Measurements from ENCODE around the gene CSF3. TPM values are rescaled to one million over a fixed set of nuclear protein-coding genes. Genes with fewer than 3 reads are reported as not detected.

The CSF3 gene
- total RNA-seq, 1 experiment from 2014 or later: not detected

GRCh38 chr17:40059729-40060475 is 44.7 kb downstream of the CSF3 start:
- Histone ChIP-seq H3K9me3 (ENCODE audit: control insufficient read depth, insufficient read depth, low read depth, low read length) (no peaks in the 10 kb centered on the region), H3K27me3 (ENCODE audit: control insufficient read depth, insufficient read depth, low read length) (no peaks in the 10 kb centered on the region), H3K27ac (ENCODE audit: low read length) (no peak overlapping the region), H3K36me3 (ENCODE audit: control insufficient read depth, insufficient read depth, low read length) (no peaks in the 10 kb centered on the region), H3K4me3 (ENCODE audit: low read depth in 2 of 2, low read length in 2 of 2) (no peak overlapping the region), H3K4me1 (ENCODE audit: control insufficient read depth, insufficient read depth, low read length) (peaks cover 18% of the 10 kb centered on the region)
- intact Hi-C loops (cut with micrococcal nuclease; ENCODE audit: unreplicated experiment) (no loop called here), in situ Hi-C loops (cut with HindIII; ENCODE audit: low pct_unique_long_range_greater_than_20kb, low sequenced_read_pairs) (no loop called here)
- DNase-seq (ENCODE audit: low read depth, low spot score) (no peak), ATAC-seq (no peak)
- ChIA-PET POLR2A (no interaction called here), CTCF (interaction anchor here (0.6 to 0.9 kb wide), 2 partner anchors 32 to 151 kb away, joined by 6 to 8 read pairs; no protein-coding TSS in a partner anchor)
- BruUV-seq (replicated peaks): no TSS peak
- TF ChIP-seq, protein P1, sequence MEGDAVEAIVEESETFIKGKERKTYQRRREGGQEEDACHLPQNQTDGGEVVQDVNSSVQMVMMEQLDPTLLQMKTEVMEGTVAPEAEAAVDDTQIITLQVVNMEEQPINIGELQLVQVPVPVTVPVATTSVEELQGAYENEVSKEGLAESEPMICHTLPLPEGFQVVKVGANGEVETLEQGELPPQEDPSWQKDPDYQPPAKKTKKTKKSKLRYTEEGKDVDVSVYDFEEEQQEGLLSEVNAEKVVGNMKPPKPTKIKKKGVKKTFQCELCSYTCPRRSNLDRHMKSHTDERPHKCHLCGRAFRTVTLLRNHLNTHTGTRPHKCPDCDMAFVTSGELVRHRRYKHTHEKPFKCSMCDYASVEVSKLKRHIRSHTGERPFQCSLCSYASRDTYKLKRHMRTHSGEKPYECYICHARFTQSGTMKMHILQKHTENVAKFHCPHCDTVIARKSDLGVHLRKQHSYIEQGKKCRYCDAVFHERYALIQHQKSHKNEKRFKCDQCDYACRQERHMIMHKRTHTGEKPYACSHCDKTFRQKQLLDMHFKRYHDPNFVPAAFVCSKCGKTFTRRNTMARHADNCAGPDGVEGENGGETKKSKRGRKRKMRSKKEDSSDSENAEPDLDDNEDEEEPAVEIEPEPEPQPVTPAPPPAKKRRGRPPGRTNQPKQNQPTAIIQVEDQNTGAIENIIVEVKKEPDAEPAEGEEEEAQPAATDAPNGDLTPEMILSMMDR (IDR thresholded peaks at IDR 0.05): no peak
- TF ChIP-seq SIN3A (IDR thresholded peaks at IDR 0.05; ENCODE audit: borderline replicate concordance, insufficient read depth, low read depth, low read length) (no peak), TCF7L2 (IDR thresholded peaks at IDR 0.05; ENCODE audit: low read depth, low read length) (no peak), REST (IDR thresholded peaks at IDR 0.05; ENCODE audit: insufficient read depth in 1 of 2, low read depth in 2 of 2, low read length in 1 of 2) (no peak), POLR2AphosphoS5 (IDR thresholded peaks at IDR 0.05; ENCODE audit: low read depth, low read length) (no peak)

DNA sequence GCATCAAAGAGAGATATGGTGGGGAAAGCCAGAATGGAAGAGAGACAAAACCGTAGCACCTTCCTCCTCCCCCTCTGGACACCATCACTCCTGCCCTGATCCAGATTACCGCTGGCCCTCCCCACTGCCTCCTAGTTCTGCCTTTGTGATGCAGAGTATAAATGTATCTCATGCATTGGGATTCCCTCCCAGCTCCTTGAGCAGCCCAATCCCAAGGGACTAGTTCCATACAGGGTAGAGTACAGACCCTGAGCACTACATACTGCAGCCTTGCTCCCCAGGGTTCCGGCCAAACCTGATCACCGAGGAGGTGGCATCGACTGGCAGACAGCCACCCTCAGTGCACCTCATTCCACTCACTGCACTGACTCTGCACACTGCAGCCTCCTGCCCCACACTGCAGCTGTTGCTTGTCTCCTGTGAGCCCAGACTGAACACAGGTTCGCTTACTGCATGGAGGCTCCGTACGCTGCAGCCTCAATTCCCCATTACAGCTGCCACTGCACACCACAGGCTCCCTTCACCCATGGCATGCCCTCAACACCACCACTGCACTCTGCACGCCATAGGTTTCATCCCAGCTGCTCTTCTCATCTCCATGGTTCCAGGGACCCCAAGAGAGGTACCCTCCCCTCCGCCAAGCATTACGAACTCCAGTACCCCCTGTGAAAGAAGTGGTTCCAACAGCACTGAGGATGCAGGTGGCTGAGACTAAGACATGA is 45.8 kb downstream of the CSF3 start:
- CTCF ChIA-PET: interaction anchor here (0.6 kb wide), 1 partner anchor 1601 kb away, joined by 3 read pairs; no protein-coding TSS in a partner anchor
- Histone ChIP-seq H3K4me1 (ENCODE audit: control insufficient read depth, insufficient read depth, low read length) (peaks cover 26% of the 10 kb centered on the region), H3K27ac (ENCODE audit: low read length) (no peak overlapping the region), H3K27me3 (ENCODE audit: control insufficient read depth, insufficient read depth, low read length) (no peaks in the 10 kb centered on the region), H3K36me3 (ENCODE audit: control insufficient read depth, insufficient read depth, low read length) (no peaks in the 10 kb centered on the region), H3K4me3 (ENCODE audit: low read depth in 2 of 2, low read length in 2 of 2) (no peak overlapping the region), H3K9me3 (ENCODE audit: control insufficient read depth, insufficient read depth, low read depth, low read length) (no peaks in the 10 kb centered on the region)
- TF ChIP-seq, protein P1 (IDR thresholded peaks at IDR 0.05): no peak
- TF ChIP-seq POLR2AphosphoS5 (IDR thresholded peaks at IDR 0.05; ENCODE audit: low read depth, low read length) (no peak), REST (IDR thresholded peaks at IDR 0.05; ENCODE audit: insufficient read depth in 1 of 2, low read depth in 2 of 2, low read length in 1 of 2) (no peak), SIN3A (IDR thresholded peaks at IDR 0.05; ENCODE audit: borderline replicate concordance, insufficient read depth, low read depth, low read length) (no peak), TCF7L2 (IDR thresholded peaks at IDR 0.05; ENCODE audit: low read depth, low read length) (no peak)
- BruUV-seq (replicated peaks): no TSS peak
- ATAC-seq (no peak), DNase-seq (ENCODE audit: low read depth, low spot score) (no peak)
- in situ Hi-C loops (cut with HindIII; ENCODE audit: low pct_unique_long_range_greater_than_20kb, low sequenced_read_pairs) (no loop called here), intact Hi-C loops (cut with micrococcal nuclease; ENCODE audit: unreplicated experiment) (no loop called here)
- POLR2A ChIA-PET: no interaction called here
